GM21526 (cell line): Measurements from ENCODE around the gene EFNB1.
"Not testable (repeated sequence)": the region's sequence is repeated elsewhere in the genome, so short reads cannot be mapped to it uniquely, and the experiment has no call there.

ENCODE experiments used
- ATAC-seq: cut with Tn5 transposase; IDR thresholded peaks from one replicate; pipeline ENCODE4 v1.9.1; 2021; ENCODE audit warnings: moderate library complexity; ENCODE audit not compliant: unreplicated experiment, low FRiP score

The EFNB1 gene

GRCh38 chrX:68828740-68829581 lies at the start of gene EFNB1:
Gene EFNB1 (plus strand): TSS chrX:68829021. CDS start chrX:68829777, 756 bp downstream.
- peak; percentile 89 for ATAC-seq

GRCh38 chrX:68781295-68781694 lies 47.5 kb upstream of the EFNB1 start:
- not testable (repeated sequence) for ATAC-seq

GRCh38 chrX:68784816-68785215 lies 44.0 kb upstream of the EFNB1 start:
- ATAC-seq: no peak

- not testable (repeated sequence) for ATAC-seq
Measured at GRCh38 chrX:68786581-68786980, 42.2 kb upstream of the EFNB1 start.

- ATAC-seq: no peak
Measured at GRCh38 chrX:68789966-68790365, 38.9 kb upstream of the EFNB1 start.

DNA sequence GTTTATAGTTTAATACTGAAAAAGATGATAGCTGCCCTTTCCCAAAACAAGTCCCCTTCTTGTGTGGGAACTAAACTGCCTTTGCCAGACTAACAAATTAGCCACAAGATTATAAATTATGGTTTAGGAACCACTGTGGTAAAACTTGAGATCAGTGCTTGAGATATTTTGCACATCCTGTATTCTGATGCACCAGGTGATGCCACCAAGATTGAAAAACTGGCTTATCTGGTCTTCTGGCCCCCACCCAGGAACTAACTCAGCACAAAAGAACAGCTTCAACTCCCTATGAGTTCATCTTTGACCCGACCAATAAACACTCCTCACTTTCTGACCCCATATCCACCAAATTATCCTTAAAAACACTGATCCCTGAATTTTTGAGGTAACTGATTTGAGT lies 36.7 kb upstream of the EFNB1 start:
- no peak for ATAC-seq

DNA sequence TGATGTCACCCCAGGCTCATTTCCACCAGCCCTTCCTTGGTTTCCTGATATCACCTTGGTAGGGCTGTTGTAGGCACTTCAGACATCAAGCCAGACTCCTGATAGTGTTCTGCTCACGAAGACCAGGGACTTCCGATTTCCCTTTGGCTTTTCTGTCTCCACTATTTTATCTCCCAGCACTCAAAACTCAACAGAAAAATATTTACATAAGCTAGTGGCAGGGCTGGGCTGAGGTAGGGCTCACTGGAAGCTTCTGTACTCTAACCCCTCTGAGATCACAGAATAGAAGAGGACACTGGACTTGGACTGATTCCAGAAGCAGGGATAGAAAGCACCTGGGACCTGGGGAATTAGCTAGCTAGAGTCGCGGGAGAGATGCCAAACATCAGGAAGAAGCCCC lies 34.4 kb upstream of the EFNB1 start:
- ATAC-seq: no peak

- no peak for ATAC-seq
Measured at GRCh38 chrX:68795741-68796140, 33.1 kb upstream of the EFNB1 start.

DNA sequence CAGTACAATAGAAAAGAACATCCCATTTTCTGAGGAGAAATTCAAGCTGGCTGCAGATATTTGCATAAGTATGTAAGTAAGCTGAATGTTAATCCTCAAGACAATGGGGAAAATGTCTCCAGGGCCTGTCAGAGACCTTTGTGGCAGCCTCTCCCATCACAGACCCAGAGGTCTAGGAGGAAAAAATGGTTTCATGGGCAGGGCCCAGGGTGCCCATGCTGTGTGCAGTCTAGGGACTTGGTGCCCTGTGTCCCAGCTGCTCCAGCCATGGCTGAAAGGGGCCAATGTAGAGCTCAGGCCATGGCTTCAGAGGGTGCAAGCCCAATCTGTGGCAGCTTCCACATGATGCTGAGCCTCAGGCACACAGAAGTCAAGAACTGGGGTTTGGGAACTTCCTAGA lies 30.4 kb upstream of the EFNB1 start:
- not testable (repeated sequence) for ATAC-seq

DNA sequence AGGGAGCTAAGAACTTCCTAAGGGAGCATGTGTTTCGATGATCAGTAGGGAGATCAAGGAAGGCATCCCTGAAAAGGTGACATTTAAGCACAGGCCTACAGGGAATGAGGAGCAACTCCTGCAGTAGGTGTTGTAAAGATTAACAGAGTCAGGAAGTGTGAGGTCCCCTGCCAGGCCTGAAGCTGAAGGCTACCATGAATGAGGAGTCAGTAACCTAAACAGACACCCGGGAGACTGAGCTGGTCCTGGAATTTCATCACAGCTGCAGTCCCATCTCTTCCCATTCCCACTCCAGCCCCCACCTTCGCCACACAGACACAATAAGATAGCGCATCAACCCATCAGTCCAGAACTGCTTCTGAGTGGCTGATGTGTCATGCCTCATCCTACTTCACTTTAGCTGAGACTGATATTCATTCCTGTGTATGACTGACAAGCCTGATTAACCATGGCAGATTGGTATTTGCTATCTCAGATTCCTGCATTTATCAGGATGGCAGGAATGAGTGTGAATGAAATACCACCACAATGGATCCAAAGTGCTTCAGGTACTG lies 27.0 kb upstream of the EFNB1 start:
- no peak for ATAC-seq

GRCh38 chrX:68807818-68808217 lies 21.0 kb upstream of the EFNB1 start:
- no peak for ATAC-seq

DNA sequence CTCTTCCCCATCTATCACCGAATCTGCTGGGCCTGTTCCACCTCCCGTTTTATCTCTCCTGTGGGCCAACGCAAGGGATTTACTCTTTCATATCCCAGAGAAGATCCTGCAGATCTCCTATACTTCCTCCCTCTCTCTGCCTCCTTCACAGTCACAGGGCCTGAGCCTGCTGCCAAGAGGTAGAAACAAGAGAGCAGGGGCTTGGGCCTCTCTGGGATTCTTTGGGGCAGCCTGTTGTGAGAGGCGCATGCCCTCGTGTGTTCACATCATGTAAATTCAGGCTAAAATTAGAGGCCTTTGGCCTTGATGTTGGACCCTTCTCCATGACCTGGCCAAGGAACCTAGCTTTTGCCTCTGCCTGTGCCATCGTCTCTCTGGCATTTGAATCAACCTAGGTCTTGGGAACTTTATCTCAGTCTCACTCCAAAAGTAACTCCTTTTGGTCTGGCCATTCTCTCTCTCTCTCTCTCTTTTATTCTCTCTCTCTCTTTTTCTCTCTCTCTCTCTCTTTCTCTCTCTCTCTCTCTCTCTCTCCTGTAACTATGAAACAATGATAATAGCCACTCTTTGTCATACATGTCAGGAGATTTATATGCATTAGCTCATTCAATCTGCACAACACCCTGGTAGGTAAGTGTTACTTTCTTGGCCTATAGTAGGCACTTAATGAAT lies 20.0 kb upstream of the EFNB1 start:
- ATAC-seq: no peak

- ATAC-seq: no peak
Measured at GRCh38 chrX:68820476-68821110, 8.2 kb upstream of the EFNB1 start.

GRCh38 chrX:68821616-68822015 lies 7.2 kb upstream of the EFNB1 start:
- no peak for ATAC-seq

DNA sequence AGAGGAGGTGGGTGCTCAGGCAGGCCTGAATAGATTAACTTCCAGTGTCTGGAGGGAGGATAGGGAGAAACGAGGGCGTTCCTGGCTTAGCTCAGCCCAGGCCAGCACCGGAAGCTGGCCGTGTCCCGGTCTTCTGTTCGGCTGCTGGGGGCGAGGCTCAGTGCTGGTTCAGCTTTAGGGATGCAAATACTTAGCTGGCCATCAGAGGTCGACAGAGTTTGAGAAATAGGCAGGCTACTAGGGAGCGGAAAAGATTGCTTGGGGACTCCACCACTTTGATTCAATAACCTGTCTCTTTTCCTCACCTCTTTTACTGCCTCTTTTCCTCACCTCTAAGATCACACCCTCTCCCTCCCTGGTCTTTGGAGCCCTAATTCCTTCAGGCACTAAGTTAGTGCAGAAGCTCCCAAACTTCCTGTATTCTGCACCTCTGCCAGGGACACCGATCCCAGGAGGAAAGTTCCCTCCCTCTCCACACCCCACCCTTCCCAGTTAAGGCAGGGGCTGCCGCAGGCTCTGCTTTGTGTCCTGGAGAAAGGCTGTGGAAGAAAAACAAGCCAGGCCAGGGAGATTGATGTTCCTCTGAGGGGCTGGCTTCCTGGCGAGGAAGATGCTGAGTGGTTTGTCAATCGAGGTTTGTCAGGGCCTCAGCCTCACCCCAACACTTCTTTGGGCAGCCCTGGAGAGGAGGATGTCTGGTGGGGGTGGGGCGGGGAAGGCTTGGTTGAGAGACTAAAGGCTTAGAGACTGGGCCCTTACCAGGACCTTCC lies 6.0 kb upstream of the EFNB1 start:
- no peak for ATAC-seq

DNA sequence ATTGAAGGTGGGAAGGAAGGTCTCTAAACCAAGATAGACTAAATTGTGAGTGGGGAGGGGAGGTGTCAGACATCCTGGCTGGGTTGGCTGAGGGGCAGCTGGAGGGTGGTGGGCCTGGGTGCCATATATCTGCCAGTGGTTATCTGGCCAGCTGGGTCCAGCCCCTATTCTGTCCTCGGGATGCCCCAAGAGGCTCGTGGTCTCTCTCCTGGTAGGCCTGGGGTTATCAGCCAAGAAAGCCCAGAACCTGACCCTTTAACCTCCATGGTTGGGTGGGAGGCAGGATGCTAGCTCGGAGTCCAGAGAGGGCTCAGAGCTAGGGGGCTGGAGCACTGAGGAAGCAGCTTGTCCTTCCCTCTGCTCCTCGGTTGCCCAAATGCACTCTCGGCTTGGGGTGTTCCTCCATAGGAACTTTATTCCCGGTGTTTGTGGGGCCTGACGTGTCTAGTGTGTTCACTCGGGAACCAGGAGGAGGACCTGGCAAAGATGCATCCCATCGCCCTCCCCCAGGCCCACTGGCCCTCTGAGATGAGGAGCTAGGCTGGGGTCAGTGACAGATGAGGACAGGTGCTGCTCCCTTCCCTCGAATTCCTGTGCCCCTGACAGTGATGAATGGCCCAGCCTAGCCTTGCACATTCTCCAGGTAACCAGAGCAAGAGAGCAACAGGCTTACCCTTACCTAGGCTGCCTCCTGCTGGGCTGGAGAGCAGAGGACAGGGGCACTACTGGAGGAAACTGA lies 5.2 kb upstream of the EFNB1 start:
- no peak for ATAC-seq

DNA sequence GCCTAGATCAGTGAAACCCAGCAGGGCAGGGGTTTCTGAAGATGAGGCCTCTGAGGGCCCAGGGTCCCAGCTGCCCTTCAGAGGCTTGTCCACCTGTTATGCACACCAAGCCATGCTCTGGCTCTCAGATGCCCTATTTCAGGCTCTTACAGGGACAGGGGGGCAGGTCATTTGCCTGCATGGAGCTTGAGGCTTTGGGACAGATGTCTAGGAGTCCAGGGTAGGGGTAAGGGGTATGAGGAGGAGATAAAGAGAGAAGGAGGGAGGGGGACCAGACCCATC lies 4.7 kb upstream of the EFNB1 start:
- no peak for ATAC-seq

GRCh38 chrX:68824565-68825125 lies 4.2 kb upstream of the EFNB1 start:
- no peak for ATAC-seq

DNA sequence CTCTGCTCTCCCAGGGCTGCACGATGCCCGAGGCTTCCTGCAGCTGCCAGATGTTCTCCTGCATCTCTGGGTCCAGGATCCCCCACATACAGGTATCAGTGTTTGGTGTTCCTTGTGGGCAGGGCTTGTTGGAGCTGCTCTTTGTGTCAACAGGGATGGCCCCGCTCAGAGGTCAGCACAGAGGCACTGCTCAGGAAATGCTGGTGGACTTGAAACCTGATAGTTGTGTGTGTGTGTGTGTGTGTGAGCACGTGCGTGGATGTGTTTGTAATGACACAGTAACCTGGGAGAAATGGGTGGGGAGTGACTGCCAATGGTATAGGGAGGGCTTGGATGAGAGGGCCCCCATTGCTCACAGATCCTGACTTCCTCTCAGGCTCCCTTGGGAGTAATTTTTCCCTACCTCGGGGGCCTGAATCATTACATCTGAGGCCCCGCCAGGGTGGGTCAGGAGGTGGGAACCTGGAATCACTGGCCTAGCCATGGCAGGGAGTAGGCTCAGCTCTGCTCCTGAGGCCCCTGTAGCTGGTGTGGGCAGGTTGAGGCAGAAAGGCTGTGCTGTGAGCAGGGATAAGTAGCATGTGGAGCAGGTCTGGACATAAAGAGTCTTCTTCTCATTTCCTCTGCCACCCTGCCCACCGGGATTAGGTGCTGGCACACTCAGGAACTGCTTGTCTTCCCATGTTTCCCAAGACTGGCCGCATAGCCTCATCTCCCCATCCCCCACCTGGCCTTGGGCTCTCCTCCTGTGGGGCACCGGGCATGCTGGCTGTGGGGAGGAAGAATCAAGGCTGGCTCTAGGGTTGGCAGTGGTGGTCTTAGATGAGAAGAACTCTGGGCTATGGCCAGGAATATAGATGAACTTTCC lies 2.5 kb upstream of the EFNB1 start:
- ATAC-seq: no peak
